Panc1 (cell line): ENCODE measurements around the gene FYTTD1. TPM values are rescaled to one million over a fixed set of nuclear protein-coding genes. Genes with fewer than 3 reads are reported as not detected.

Source experiments
- ATAC-seq: fragments of 200-7000 bp; cut with Tn5 transposase; 2 replicates; pipeline ENCODE4 v1.9.1; 2020; ENCODE audit warnings: mild to moderate bottlenecking, moderate library complexity
- BruUV-seq: library from RNA; stranded (reverse); fragments of 400-500 nt; replicated peaks from 2 replicates; lab custom pipeline; 2021; lab: Mats Ljungman, UMichigan
- CTCF ChIA-PET: fragments of 300-600 bp; sonication (Branson Sonifier 250); formaldehyde crosslinking; loops from one replicate; lab custom pipeline; 2022; ENCODE audit warnings: antibody characterized with exemption; lab: Charles Lee
- POLR2A ChIA-PET: fragments of 300-600 bp; sonication (Branson Sonifier 250); formaldehyde crosslinking; loops from one replicate; lab custom pipeline; 2022; ENCODE audit warnings: antibody characterized with exemption; lab: Charles Lee
- DNase-seq: peaks from one replicate; pipeline ENCODE4 v3.0.0-alpha.2; 2010; ENCODE audit warnings: low read depth, low spot score
- H3K27ac ChIP-seq: 2 replicates; pipeline ENCODE4 v1.5.1; 2011; ENCODE audit warnings: mild to moderate bottlenecking, low read length, inconsistent platforms
- H3K27me3 ChIP-seq: fragments of 200-500 bp; sonication (Bioruptor generic); 2 replicates; pipeline ENCODE4 v1.6.0; 2014; ENCODE audit warnings: low read length, inconsistent platforms; ENCODE audit not compliant: control insufficient read depth, insufficient read depth
- H3K36me3 ChIP-seq: fragments of 200-500 bp; sonication (Bioruptor generic); 2 replicates; pipeline ENCODE4 v1.5.1; 2014; ENCODE audit warnings: inconsistent platforms, mild to moderate bottlenecking, low read length, moderate library complexity; ENCODE audit not compliant: control insufficient read depth, insufficient read depth
- H3K4me1 ChIP-seq: 2 replicates; pipeline ENCODE4 v1.5.1; 2011; ENCODE audit warnings: inconsistent platforms, mild to moderate bottlenecking, low read length, moderate library complexity; ENCODE audit not compliant: control insufficient read depth, insufficient read depth
- H3K4me3 ChIP-seq, 2 experiments: 2 replicates each; pipeline ENCODE4 v1.5.1; 2011 to 2012; ENCODE audit warnings: low read depth in 2 of 2, low read length in 2 of 2, mild to moderate bottlenecking in 2 of 2, inconsistent platforms in 1 of 2, moderate library complexity in 1 of 2
- H3K9me3 ChIP-seq: fragments of 200-500 bp; sonication (Bioruptor generic); 2 replicates; pipeline ENCODE4 v1.5.1; 2014; ENCODE audit warnings: low read depth, mild to moderate bottlenecking, inconsistent platforms, low read length, moderate library complexity; ENCODE audit not compliant: control insufficient read depth, insufficient read depth
- CTCF ChIP-seq: fragments of 450-650 bp; IDR thresholded peaks from 2 replicates; pipeline ENCODE4 v1.5.1; 2017; ENCODE audit warnings: mild to moderate bottlenecking
- POLR2AphosphoS5 ChIP-seq: IDR thresholded peaks from 2 replicates; pipeline ENCODE4 v1.6.1; 2012; ENCODE audit warnings: mild to moderate bottlenecking, low read depth, low read length, moderate library complexity
- REST ChIP-seq, 2 experiments: IDR thresholded peaks; 2 replicates each; pipeline ENCODE4 v1.6.1; 2011 to 2012; ENCODE audit warnings: low read depth in 2 of 2, control low read depth in 1 of 2, low read length in 1 of 2, mild to moderate bottlenecking in 1 of 2, moderate library complexity in 1 of 2; ENCODE audit not compliant: insufficient read depth in 1 of 2
- SIN3A ChIP-seq: IDR thresholded peaks from 2 replicates; pipeline ENCODE4 v1.6.1; 2012; ENCODE audit warnings: low read depth, mild to moderate bottlenecking, low read length, moderate library complexity, borderline replicate concordance; ENCODE audit not compliant: insufficient read depth
- TCF7L2 ChIP-seq: IDR thresholded peaks from 2 replicates; pipeline ENCODE4 v1.6.1; 2011; ENCODE audit warnings: mild to moderate bottlenecking, low read depth, low read length, inconsistent platforms
- in situ Hi-C: cut with HindIII; loops from 2 replicates; pipeline ENCODE4 v1.10.0; 2016; ENCODE audit warnings: low sequenced_read_pairs, low pct_unique_long_range_greater_than_20kb
- intact Hi-C: fragments of 100-400 bp; cut with micrococcal nuclease; formaldehyde crosslinking; loops from one replicate; pipeline ENCODE4 v1.10.0; 2022; ENCODE audit not compliant: unreplicated experiment
- total RNA-seq: library from RNA; stranded (reverse); gene quantifications from one replicate; pipeline ENCODE4 v1.2.1, GENCODE V29; 2021; ENCODE audit not compliant: unreplicated experiment

Gene FYTTD1
- total RNA-seq, 1 experiment from 2014 or later: 77.8 TPM

GRCh38 chr3:197775317-197775716, 25.6 kb downstream of the FYTTD1 start:
- peaks cover 32% of the 10 kb centered on the region for H3K36me3 ChIP-seq
- in situ Hi-C loops (no loop called here), intact Hi-C loops (no loop called here)
- no peak for DNase-seq
- no peak overlapping the region for H3K27ac ChIP-seq
- no peaks in the 10 kb centered on the region for H3K9me3 ChIP-seq
- no peak for ATAC-seq
- no peaks in the 10 kb centered on the region for H3K27me3 ChIP-seq
- H3K4me3 ChIP-seq: no peak overlapping the region
- no peak for TF ChIP-seq TCF7L2
- no peak for TF ChIP-seq POLR2AphosphoS5
- no peak for TF ChIP-seq REST (IDR thresholded peaks at IDR 0.05; ENCODE audit: insufficient read depth in 1 of 2, low read depth in 2 of 2, low read length in 1 of 2)
- no peak for TF ChIP-seq SIN3A
- TF ChIP-seq CTCF: no peak
- no peaks in the 10 kb centered on the region for H3K4me1 ChIP-seq
- CTCF ChIA-PET: no interaction called here
- no TSS peak for BruUV-seq
- POLR2A ChIA-PET: no interaction called here

GRCh38 chr3:197782230-197782629, 32.5 kb downstream of the FYTTD1 start:
- no TSS peak for BruUV-seq
- intact Hi-C loops: no loop called here

More at GRCh38 chr3:197782230-197782629, 32.5 kb downstream of the FYTTD1 start:
- ChIA-PET CTCF (no interaction called here), POLR2A (interaction anchor here (0.5 kb wide), 1 partner anchor 19 kb away, joined by 4 read pairs; no protein-coding TSS in a partner anchor)
- Histone ChIP-seq H3K4me3 (no peak overlapping the region), H3K36me3 (peaks cover 35% of the 10 kb centered on the region), H3K9me3 (no peaks in the 10 kb centered on the region), H3K27me3 (no peaks in the 10 kb centered on the region), H3K27ac (no peak overlapping the region), H3K4me1 (no peaks in the 10 kb centered on the region)
- TF ChIP-seq SIN3A (no peak), CTCF (no peak), POLR2AphosphoS5 (no peak), REST (IDR thresholded peaks at IDR 0.05; ENCODE audit: insufficient read depth in 1 of 2, low read depth in 2 of 2, low read length in 1 of 2) (no peak), TCF7L2 (no peak)
- ATAC-seq (no peak), DNase-seq (no peak)
- in situ Hi-C loops: no loop called here
